ENCODE data around the gene ARHGAP15.

DNA sequence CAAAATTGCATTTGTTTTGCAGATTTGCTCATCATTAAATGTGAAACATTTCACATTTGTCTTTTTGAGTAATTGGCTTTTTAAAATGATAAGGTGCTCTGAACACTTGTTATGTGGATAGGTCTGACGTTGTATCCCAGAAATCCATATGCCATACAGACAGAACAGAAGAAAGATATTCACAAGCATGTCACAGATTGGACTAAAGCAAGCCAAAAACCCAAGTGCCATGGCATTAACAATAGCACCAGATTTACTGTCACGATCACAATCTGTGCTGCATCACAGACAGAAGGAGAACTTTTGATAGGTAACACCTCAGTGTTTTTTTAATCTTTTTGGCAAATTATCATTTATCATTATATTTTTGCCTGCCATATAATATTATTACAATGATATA, 272.6 kb downstream of the ARHGAP15 start:
- TF ChIP-seq POLR2AphosphoS5 (IDR thresholded peaks at IDR 0.05; ENCODE audit: borderline replicate concordance, low read depth, low read length) (no peak), EZH2 (IDR thresholded peaks at IDR 0.05) (no peak)
